Amniotic epithelial cell (primary cell): ENCODE results near the gene KLHL5.
A peak's percentile ranks its signal among the peaks of the same experiment; 100 is the strongest.

ENCODE experiments used
- DNase-seq: peaks from one replicate; pipeline ENCODE4 v3.0.0-alpha.2; 2010; ENCODE audit warnings: low read depth

KLHL5 gene

GRCh38 chr4:39044364-39044955 is 17.6 kb upstream of the KLHL5 start:
- peak; percentile 82 for DNase-seq

DNA sequence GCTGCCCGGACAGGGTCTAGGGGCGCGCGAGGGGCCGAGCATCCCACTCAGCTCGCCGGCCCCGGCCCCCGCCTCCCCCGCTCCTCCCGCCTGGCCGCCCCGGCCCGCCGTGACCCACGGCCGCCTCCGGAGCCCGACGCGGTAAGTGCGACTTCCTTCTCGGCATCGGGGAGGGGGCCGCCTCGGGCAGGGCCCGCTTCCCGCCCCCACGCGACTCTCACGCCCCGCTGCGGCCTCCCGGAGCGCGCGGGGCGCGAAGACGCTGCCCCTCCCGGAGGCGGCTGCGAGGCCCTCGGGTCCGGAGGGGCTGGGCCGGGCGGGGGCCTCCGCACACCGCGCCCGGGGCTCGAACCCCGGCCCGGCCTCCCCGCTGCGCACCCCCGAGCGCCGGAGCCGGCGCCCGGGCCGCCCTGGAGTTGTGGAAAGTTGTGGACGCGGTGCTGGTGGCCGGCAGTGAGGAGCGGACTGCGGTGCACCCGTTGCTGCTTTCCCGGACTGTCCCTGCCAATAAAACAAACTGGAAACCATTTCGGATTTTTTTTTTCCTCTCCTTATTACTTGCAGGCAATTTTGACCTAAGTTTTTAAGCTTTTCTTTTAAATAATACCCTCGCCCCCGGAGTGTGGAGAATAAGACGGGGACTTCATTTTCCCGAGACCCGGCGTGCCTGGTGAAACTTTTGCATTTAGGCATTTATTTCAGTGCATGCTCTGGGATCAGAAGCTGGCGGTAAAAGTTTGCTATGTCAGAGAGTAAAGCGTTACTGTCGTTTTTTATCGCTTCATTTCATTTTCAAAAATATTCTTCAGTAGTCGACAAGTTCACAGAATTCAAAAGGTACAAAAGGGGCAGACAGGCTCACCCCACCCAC is 16.8 kb upstream of the KLHL5 start:
- DNase-seq, result peak; percentile 20

- peak; percentile 43 for DNase-seq
Measured at GRCh38 chr4:39045827-39046221, 16.2 kb upstream of the KLHL5 start.

GRCh38 chr4:39046249-39046648 is 15.8 kb upstream of the KLHL5 start:
- DNase-seq, result peak; percentile 70

- peak; percentile 28 for DNase-seq
Measured at GRCh38 chr4:39047681-39048080, 14.4 kb upstream of the KLHL5 start.

- DNase-seq, result peak; percentile 18
Measured at GRCh38 chr4:39048311-39048710, 13.7 kb upstream of the KLHL5 start.

DNA sequence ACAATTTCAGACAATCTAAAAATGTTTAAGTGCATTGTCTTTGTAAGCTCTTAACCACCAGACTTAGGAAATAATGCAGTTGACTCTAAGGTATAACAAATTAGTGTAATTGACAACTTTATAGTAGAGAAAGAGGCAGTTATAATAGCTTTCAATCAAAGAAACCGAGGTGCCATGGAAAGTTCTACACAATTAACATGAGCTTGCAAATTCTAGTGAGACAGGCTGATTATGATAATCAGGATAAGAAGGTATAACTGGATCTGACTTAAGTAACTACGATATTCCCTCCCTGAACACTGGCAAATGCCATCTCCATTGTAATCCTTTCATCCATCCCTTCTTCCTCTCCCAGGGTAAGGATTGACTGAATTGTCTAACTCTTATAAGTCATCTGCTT is 11.4 kb upstream of the KLHL5 start:
- DNase-seq, result no peak

DNA sequence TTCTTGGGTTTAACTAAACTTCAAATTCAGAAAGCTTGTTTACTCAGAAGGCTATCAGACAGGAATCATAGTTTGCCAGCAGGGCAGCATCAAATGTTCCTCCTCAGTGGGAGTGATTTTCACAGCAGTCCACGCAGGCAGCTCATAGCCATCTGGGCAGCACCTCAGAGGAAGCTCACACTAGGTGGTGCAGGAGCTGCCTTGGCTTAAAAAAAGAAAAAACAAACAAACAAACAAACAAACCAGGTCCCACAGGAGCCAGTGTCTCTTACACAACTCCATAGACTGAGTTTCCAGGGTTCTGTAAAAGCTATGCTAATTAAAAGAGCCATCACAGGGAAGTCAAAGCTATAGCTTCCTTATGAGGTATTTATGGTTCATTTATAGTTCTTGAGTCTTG is 10.5 kb upstream of the KLHL5 start:
- DNase-seq, result peak; percentile 43

- DNase-seq, result no peak
Measured at GRCh38 chr4:39053983-39054382, 8.0 kb upstream of the KLHL5 start.

GRCh38 chr4:39054497-39054896 is 7.5 kb upstream of the KLHL5 start:
- peak; percentile 39 for DNase-seq

DNA sequence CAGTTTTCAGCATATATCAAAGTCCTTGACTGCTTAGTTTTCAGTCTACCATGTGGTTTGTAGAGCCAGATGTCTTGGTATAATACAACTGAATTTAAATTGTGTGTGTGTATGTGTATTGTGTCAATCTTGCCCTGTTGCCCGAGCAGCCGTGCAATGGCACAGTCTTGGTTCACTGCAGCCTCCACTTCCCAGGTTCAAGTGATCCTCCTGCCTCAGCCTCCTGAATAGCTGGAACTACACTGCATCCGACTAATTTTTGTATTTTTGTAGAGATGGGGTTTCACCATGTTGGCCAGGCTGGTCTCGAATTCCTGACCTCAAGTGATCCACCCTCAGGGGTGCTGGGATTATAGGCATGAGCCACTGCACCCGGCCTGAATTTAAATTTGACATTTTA is 6.0 kb upstream of the KLHL5 start:
- DNase-seq, result no peak

DNA sequence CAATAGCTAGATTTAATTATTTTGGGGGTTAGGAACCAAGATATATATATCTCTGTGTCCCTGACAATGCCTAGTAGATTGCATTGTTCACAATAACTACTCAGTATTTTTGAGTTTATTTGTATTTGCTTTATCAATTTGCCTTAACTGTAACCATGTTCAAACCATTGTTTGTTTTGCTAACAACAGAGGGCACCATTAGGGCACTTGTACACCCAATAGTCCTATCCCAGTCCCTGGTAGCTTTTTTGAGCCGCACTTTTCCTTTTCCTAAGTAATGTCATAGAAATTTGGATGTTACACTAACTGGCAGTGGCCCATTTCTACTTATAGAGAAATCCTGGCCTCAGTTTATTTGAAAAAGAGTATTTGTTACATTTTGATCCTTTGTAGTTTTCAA is 575 bp upstream of the KLHL5 start:
- no peak for DNase-seq

GRCh38 chr4:39062770-39063097 is 702 bp downstream of the KLHL5 start:
- no peak for DNase-seq

- no peak for DNase-seq
Measured at GRCh38 chr4:39063430-39063829, 1.4 kb downstream of the KLHL5 start.

- DNase-seq, result peak; percentile 52
Measured at GRCh38 chr4:39066371-39066770, 4.3 kb downstream of the KLHL5 start.

DNA sequence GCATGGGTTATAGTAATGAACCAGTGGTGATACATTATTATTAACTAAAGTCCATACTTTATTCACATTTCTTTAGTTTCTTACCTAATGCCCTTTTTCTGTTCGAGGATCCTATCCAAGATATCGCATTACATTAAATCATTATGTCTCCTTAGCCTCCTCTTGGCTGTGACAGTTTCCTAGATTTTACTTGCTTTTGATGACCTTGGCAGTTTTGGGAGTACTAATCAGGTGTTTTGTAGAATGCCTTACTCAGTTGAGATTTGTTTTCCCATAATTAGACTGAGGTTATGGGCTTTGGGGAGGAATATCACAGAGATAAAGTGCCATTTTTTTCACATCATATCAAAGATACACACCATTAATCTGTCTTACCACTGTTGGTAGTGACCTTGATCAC is 5.0 kb downstream of the KLHL5 start:
- no peak for DNase-seq

DNA sequence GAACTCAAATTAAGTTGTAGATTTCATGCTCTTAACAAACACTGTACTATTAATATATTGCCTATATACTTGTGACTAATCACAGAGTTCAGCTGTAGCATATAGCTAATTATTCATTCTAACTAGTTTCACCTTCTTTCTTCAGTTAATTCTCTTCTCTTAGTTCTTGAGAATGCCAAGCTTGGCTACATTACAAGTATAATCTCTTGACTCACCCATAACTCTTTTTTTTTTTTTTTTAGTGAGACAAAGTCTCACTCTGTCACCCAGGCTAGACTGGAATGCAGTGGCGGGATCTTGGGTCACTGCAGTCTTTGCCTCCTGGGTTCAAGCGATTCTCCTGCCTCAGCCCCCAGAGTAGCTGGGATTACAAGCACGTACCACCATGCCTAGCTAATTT is 5.4 kb downstream of the KLHL5 start:
- DNase-seq, result peak; percentile 10

DNA sequence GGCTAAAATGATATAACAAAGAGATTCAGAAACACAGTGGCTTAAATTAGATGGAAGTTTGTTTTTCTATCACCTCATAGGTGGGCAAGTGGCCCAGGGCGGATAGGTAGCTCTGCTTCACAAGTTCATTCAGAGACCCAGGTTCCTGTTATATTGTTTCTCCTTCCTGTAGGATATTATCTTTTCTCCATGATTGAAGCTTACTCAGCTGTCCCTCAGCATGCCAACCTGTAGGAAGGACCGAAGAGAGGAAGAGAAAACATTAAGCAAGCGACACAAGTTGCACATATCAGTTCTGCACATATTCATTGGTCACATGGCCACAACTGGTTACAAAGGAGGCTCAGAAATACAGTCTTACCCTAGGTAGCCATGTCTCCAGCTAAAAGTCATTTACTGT is 6.9 kb downstream of the KLHL5 start:
- DNase-seq, result no peak

- no peak for DNase-seq
Measured at GRCh38 chr4:39078829-39079228, 16.8 kb downstream of the KLHL5 start.

GRCh38 chr4:39083164-39083563 is 21.1 kb downstream of the KLHL5 start:
- peak; percentile 58 for DNase-seq

GRCh38 chr4:39085891-39086290 is 23.9 kb downstream of the KLHL5 start:
- DNase-seq, result peak; percentile 87

DNA sequence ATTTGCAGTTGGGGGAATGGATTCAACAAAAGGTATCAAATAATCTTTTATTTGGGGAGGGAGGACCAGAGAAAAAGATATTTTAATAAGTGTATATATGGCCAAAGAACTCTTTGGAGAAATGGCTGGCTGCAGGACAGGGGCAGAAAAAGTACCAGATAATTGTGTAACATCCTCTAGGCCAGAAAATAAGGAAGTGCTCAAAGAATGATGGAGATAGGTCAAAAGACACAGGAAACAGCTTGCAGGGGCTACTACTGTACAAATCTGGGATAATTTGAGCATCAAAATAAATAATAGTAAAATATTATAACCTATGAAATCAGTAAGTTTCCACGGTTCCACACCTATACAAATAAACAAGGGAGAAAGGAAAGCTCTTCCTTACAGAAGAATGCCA is 34.8 kb downstream of the KLHL5 start:
- no peak for DNase-seq

GRCh38 chr4:39097290-39097689 is 35.3 kb downstream of the KLHL5 start:
- no peak for DNase-seq

GRCh38 chr4:39102297-39102696 is 40.3 kb downstream of the KLHL5 start:
- DNase-seq, result no peak
